HepG2 (cell line): Measurements from ENCODE around the gene EFCAB11. TPM values are rescaled to one million over a fixed set of nuclear protein-coding genes. Genes with fewer than 3 reads are reported as not detected.
A peak's percentile ranks its signal among the peaks of the same experiment; 100 is the strongest.

Experiments used
- ATAC-seq: fragments of 200-7000 bp; cut with Tn5 transposase; 3 replicates; pipeline ENCODE4 v1.9.1; 2020; ENCODE audit warnings: mild to moderate bottlenecking, moderate library complexity
- BruUV-seq: library from RNA; stranded (reverse); fragments of 400-500 nt; replicated peaks from 2 replicates; lab custom pipeline; 2021; lab: Mats Ljungman, UMichigan
- CTCF ChIA-PET: fragments of 300-600 bp; formaldehyde crosslinking; extraction: SDS; loops from one replicate; lab custom pipeline; 2021; ENCODE audit warnings: low total read pairs, inconsistent platforms, low intra/inter-chr PET ratio; lab: Yijun Ruan, JAX
- POLR2A ChIA-PET: fragments of 350-600 bp; sonication (Branson Sonifier 250); formaldehyde crosslinking; loops from one replicate; lab custom pipeline; 2020; ENCODE audit warnings: antibody characterized with exemption, inconsistent platforms; lab: Yijun Ruan, JAX
- DNase-seq: peaks from one replicate; pipeline ENCODE4 v3.0.0-alpha.2; 2015; ENCODE audit warnings: low spot score
- FAIRE-seq: peaks from 3 replicates; lab custom pipeline; 2011; peaks lifted over from hg19 to GRCh38; lab: Jason Lieb, UNC
- H2AFZ ChIP-seq: one replicate; pipeline ENCODE4 v1.6.1; 2011; ENCODE audit warnings: low read length, inconsistent platforms
- H3K27ac ChIP-seq: fragments of 300-600 bp; 3 replicates; pipeline ENCODE4 v1.8.0; 2011; ENCODE audit warnings: mixed run types, mild to moderate bottlenecking, mixed read lengths, low read length, inconsistent platforms; ENCODE audit not compliant: insufficient read depth; ENCODE audit errors: extremely low read length
- H3K27me3 ChIP-seq, 2 experiments: fragments of 200-600 bp in 1 of 2; 2 replicates in 1 of 2; 3 replicates in 1 of 2; pipeline versions ENCODE4 v1.6.0 to v1.8.0; 2011; ENCODE audit warnings: low read length in 2 of 2, mild to moderate bottlenecking in 2 of 2, moderate library complexity in 2 of 2, inconsistent platforms in 1 of 2; ENCODE audit not compliant: insufficient read depth in 2 of 2, control insufficient read depth in 1 of 2
- H3K36me3 ChIP-seq, 2 experiments: fragments of 200-600 bp in 1 of 2; replicated peaks in 1 of 2; 2 replicates in 1 of 2; 3 replicates in 1 of 2; pipeline versions ENCODE4 v1.5.1 to v1.8.0; 2011; ENCODE audit warnings: low read length in 2 of 2, inconsistent platforms in 1 of 2; ENCODE audit not compliant: insufficient read depth in 2 of 2, control insufficient read depth in 1 of 2
- H3K4me1 ChIP-seq: 2 replicates; pipeline ENCODE4 v1.5.1; 2012; ENCODE audit warnings: low read length, inconsistent platforms; ENCODE audit not compliant: insufficient read depth
- H3K4me2 ChIP-seq: 2 replicates; pipeline ENCODE4 v1.6.0; 2011; ENCODE audit warnings: low read depth, low read length, inconsistent platforms
- H3K4me3 ChIP-seq, 3 experiments: fragments of 200-600 bp in 1 of 3; sonication (generic), shearing (Covaris generic) in 1 of 3; replicated peaks in 1 of 3; 2 replicates each; pipeline ENCODE4 v1.5.1; 2011 to 2016; ENCODE audit warnings: low read length in 3 of 3, inconsistent platforms in 2 of 3, low read depth in 2 of 3, mild to moderate bottlenecking in 2 of 3, control low read depth in 1 of 3, mixed read lengths in 1 of 3; ENCODE audit not compliant: insufficient read depth in 1 of 3
- H3K79me2 ChIP-seq: one replicate; pipeline ENCODE4 v1.6.1; 2011; ENCODE audit warnings: low read length, inconsistent platforms; ENCODE audit not compliant: insufficient read depth
- H3K9ac ChIP-seq: 2 replicates; pipeline ENCODE4 v1.6.0; 2011; ENCODE audit warnings: mild to moderate bottlenecking, low read depth, low read length, inconsistent platforms; ENCODE audit not compliant: insufficient read depth
- H3K9me3 ChIP-seq: 2 replicates; pipeline ENCODE4 v1.5.1; 2012; ENCODE audit warnings: mild to moderate bottlenecking, low read length
- H4K20me1 ChIP-seq: 2 replicates; pipeline ENCODE4 v1.6.0; 2011; ENCODE audit warnings: inconsistent platforms, mild to moderate bottlenecking, low read length, moderate library complexity; ENCODE audit not compliant: insufficient read depth
- ATF7 ChIP-seq, 2 experiments: fragments of 450-650 bp in 1 of 2; sonication (generic) in 1 of 2; formaldehyde crosslinking in 1 of 2; IDR thresholded peaks; 2 replicates each; pipeline versions ENCODE4 v1.4.0 to v1.6.1; 2016 to 2020; ENCODE audit warnings: antibody characterized with exemption in 1 of 2, mild to moderate bottlenecking in 1 of 2, missing genetic modification reagents in 1 of 2
- ATF7-NPFF ChIP-seq: sonication (generic); formaldehyde crosslinking; IDR thresholded peaks from 2 replicates; pipeline ENCODE4 v1.8.1; 2023; ENCODE audit warnings: mild to moderate bottlenecking, low read depth, missing genetic modification reagents, moderate library complexity
- FOXC1 ChIP-seq: sonication (generic); formaldehyde crosslinking; IDR thresholded peaks from 2 replicates; pipeline ENCODE4 v1.8.0; 2022; ENCODE audit warnings: mild to moderate bottlenecking, missing genetic modification reagents, borderline replicate concordance
- HMGA1 ChIP-seq: sonication (generic); formaldehyde crosslinking; conservative IDR thresholded peaks from 2 replicates; pipeline ENCODE4 v1.4.0; 2020; ENCODE audit warnings: missing genetic modification reagents
- NR2F1 ChIP-seq, 2 experiments: fragments of 450-650 bp in 1 of 2; formaldehyde crosslinking in 1 of 2; IDR thresholded peaks; 2 replicates each; pipeline versions ENCODE4 v1.5.0 to v1.6.1; 2016 to 2020; ENCODE audit warnings: mild to moderate bottlenecking in 1 of 2, missing compliant biosample characterization in 1 of 2, missing genetic modification reagents in 1 of 2, moderate library complexity in 1 of 2
- SMC3 ChIP-seq: IDR thresholded peaks from 2 replicates; pipeline ENCODE4 v1.6.1; 2011; ENCODE audit warnings: low read length, improper control_type of control experiment
- WIZ ChIP-seq: sonication (generic); formaldehyde crosslinking; IDR thresholded peaks from 2 replicates; pipeline ENCODE4 v1.5.1; 2020; ENCODE audit warnings: mild to moderate bottlenecking, missing genetic modification reagents
- ZBTB3 ChIP-seq: sonication (generic); formaldehyde crosslinking; IDR thresholded peaks from 2 replicates; pipeline ENCODE4 v1.4.0; 2020; ENCODE audit warnings: low read depth, mild to moderate bottlenecking, moderate library complexity, missing genetic modification reagents, borderline replicate concordance
- ZFYVE20 ChIP-seq: sonication (generic); formaldehyde crosslinking; IDR thresholded peaks from 2 replicates; pipeline ENCODE4 v1.8.0; 2023; ENCODE audit warnings: low read depth, mild to moderate bottlenecking, moderate library complexity, missing genetic modification reagents, borderline replicate concordance
- ZNF136 ChIP-seq: sonication (generic); formaldehyde crosslinking; IDR thresholded peaks from 2 replicates; pipeline ENCODE4 v1.8.1; 2022; ENCODE audit warnings: low read depth, mild to moderate bottlenecking, moderate library complexity, missing genetic modification reagents
- ZNF441 ChIP-seq: sonication (generic); formaldehyde crosslinking; IDR thresholded peaks from 2 replicates; pipeline ENCODE4 v1.7.0; 2021; ENCODE audit warnings: missing genetic modification reagents, borderline replicate concordance
- ZSCAN31 ChIP-seq: sonication (generic); formaldehyde crosslinking; IDR thresholded peaks from 2 replicates; pipeline ENCODE4 v1.5.0; 2020; ENCODE audit warnings: low read depth, mild to moderate bottlenecking, missing genetic modification reagents
- WGBS: methylation state at CpG from one replicate; pipeline ENCODE4 v1.1.6; 2017; ENCODE audit warnings: low lambda C conversion rate; 5-methylcytosine and 5-hydroxymethylcytosine counted together
- in situ Hi-C: cut with HindIII; loops from 2 replicates; pipeline ENCODE4 v1.10.0; 2017; ENCODE audit warnings: low pct_unique_long_range_greater_than_20kb; ENCODE audit not compliant: extremely low pct_ligation_motif_present
- intact Hi-C: fragments of 100-400 bp; cut with micrococcal nuclease; formaldehyde crosslinking; loops from one replicate; pipeline ENCODE4 v1.10.0; 2022; ENCODE audit not compliant: unreplicated experiment
- polyA plus RNA-seq, 8 experiments: library from polyadenylated mRNA; depleted of rRNA in 3 of 8; stranded (reverse) in 7 of 8; unstranded in 1 of 8; fragments of >200 nt; fragmentation: Illumina TruSeq in 4 of 8; extraction: Trizol in 4 of 8; gene quantifications; 2 replicates each; pipeline versions ENCODE4 v1.2.1 to v1.2.3, GENCODE V29; 2011 to 2016; ENCODE audit warnings: low read depth in 4 of 8, missing spikeins in 1 of 8, mixed read lengths in 1 of 8; ENCODE audit not compliant: insufficient read depth in 1 of 8
- total RNA-seq, 5 experiments: library from RNA; depleted of rRNA; stranded (reverse); fragments of >200 nt; fragmentation: Illumina TruSeq; extraction: Trizol; gene quantifications; 2 replicates each; pipeline ENCODE4 v1.2.3, GENCODE V29; 2016; ENCODE audit warnings: low read depth in 1 of 5

EFCAB11 gene
- total and polyA plus RNA-seq, 2 of the 13 experiments (the other 11 are each of a cell fraction or from before 2014, with no cell fraction given) = 8.2 to 31.5 TPM

GRCh38 chr14:89797148-89797547 is 157.4 kb downstream of the EFCAB11 start:
- BruUV-seq = no TSS peak
- CTCF ChIA-PET = no interaction called here

DNA sequence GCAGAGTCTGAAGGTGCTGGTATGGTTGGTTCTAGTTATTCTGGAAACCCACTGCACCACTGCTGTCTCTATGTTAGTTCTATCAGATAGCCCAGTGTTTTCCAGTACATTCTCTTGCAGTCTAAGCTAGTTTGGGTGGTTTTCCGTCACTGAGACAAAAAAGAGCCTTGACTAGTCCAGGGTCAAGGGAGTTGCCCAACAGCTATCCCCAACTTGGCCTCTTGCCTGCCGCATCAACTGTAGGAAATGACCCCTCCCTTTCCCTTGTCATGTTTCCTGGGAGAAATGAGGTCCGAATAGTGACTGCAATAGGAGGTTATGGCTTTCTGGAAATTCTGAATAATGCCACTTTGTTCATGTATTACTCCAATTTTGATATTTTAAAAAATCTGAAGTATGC is 160.4 kb downstream of the EFCAB11 start:
- H3K27ac ChIP-seq = no peak overlapping the region
- no peak overlapping the region for H2AFZ ChIP-seq
- no peak overlapping the region for H3K4me2 ChIP-seq
- H4K20me1 ChIP-seq = no peaks in the 10 kb centered on the region
- no peaks in the 10 kb centered on the region for H3K27me3 ChIP-seq
- no peaks in the 10 kb centered on the region for H3K79me2 ChIP-seq
- H3K4me1 ChIP-seq = no peaks in the 10 kb centered on the region
- FAIRE-seq (no peak), DNase-seq (no peak), ATAC-seq (no peak)
- in situ Hi-C loops (no loop called here), intact Hi-C loops (no loop called here)
- no peaks in the 10 kb centered on the region for H3K9me3 ChIP-seq
- CTCF ChIA-PET = no interaction called here
- H3K9ac ChIP-seq = no peak overlapping the region
- POLR2A ChIA-PET = no interaction called here
- TF ChIP-seq NR2F1 (CRISPR knock-in tag; IDR thresholded peaks at IDR 0.05) = no peak
- no peak for TF ChIP-seq SMC3
- TF ChIP-seq ZFYVE20 = no peak
- TF ChIP-seq ZSCAN31 (CRISPR knock-in tag) = no peak
- no peak for TF ChIP-seq ZNF441 (CRISPR knock-in tag)
- TF ChIP-seq HMGA1 (CRISPR knock-in tag) = no peak
- TF ChIP-seq FOXC1 (CRISPR knock-in tag) = no peak
- TF ChIP-seq ATF7-NPFF (CRISPR knock-in tag) = no peak
- H3K4me3 ChIP-seq = no peak overlapping the region
- H3K36me3 ChIP-seq = peaks cover 2 to 3% of the 10 kb centered on the region in 2 experiments; a peak in 1 of 5 replicates
- WGBS = 86% methylated on average over 3 of the region's 3 CpGs
- BruUV-seq = no TSS peak

More at GRCh38 chr14:89797148-89797547, 157.4 kb downstream of the EFCAB11 start:
- ATAC-seq (no peak), DNase-seq (no peak), FAIRE-seq (no peak)
- Histone ChIP-seq H3K27ac (no peak overlapping the region), H3K79me2 (no peaks in the 10 kb centered on the region), H3K27me3 (no peaks in the 10 kb centered on the region), H4K20me1 (no peaks in the 10 kb centered on the region), H2AFZ (no peak overlapping the region), H3K4me2 (no peak overlapping the region), H3K36me3 (peaks cover 2 to 3% of the 10 kb centered on the region in 2 experiments; a peak in 1 of 5 replicates), H3K9ac (no peak overlapping the region), H3K4me3 (no peak overlapping the region), H3K4me1 (no peaks in the 10 kb centered on the region), H3K9me3 (no peaks in the 10 kb centered on the region)
- intact Hi-C loops (no loop called here), in situ Hi-C loops (no loop called here)
- POLR2A ChIA-PET = no interaction called here
- 64% methylated on average over 5 of the region's 5 CpGs for WGBS
- TF ChIP-seq ZNF136 (CRISPR knock-in tag) (no peak), ZBTB3 (no peak), ATF7 (IDR thresholded peaks at IDR 0.05) (peak; percentile 50; the same call in 1 of the 2 replicates), ATF7 (CRISPR knock-in tag; IDR thresholded peaks at IDR 0.05) (no peak), WIZ (CRISPR knock-in tag) (no peak)
